HCT116 (cell line): Measurements from ENCODE around the gene TEDC2.

Experiments
- POLR2AphosphoS5 ChIP-seq: IDR thresholded peaks from 2 replicates; pipeline ENCODE4 v1.6.1; 2011; ENCODE audit warnings: mild to moderate bottlenecking, low read depth, low read length, moderate library complexity
- YY1 ChIP-seq: IDR thresholded peaks from 2 replicates; pipeline ENCODE4 v1.6.1; 2011; ENCODE audit warnings: low read length, low read depth, moderate library complexity, mild to moderate bottlenecking; ENCODE audit not compliant: insufficient replicate concordance; ENCODE audit errors: extremely low read depth
- TF ChIP-seq, protein P1 (sequence below): IDR thresholded peaks from 2 replicates; pipeline ENCODE4 v1.6.1; 2012; ENCODE audit warnings: low read depth
- TF ChIP-seq, protein P2 (sequence below), 3 experiments: fragments of 200-600 bp in 1 of 3; sonication (generic) in 1 of 3; IDR thresholded peaks in 2 of 3; conservative IDR thresholded peaks in 1 of 3; 2 replicates each; pipeline ENCODE4 v1.5.1; 2012 to 2017; ENCODE audit warnings: low read depth in 2 of 3, low read length in 2 of 3, antibody characterized with exemption in 1 of 3, borderline replicate concordance in 1 of 3, control low read depth in 1 of 3, mild to moderate bottlenecking in 1 of 3, mixed read lengths in 1 of 3, mixed run types in 1 of 3, moderate library complexity in 1 of 3; ENCODE audit not compliant: insufficient read depth in 1 of 3

DNA sequence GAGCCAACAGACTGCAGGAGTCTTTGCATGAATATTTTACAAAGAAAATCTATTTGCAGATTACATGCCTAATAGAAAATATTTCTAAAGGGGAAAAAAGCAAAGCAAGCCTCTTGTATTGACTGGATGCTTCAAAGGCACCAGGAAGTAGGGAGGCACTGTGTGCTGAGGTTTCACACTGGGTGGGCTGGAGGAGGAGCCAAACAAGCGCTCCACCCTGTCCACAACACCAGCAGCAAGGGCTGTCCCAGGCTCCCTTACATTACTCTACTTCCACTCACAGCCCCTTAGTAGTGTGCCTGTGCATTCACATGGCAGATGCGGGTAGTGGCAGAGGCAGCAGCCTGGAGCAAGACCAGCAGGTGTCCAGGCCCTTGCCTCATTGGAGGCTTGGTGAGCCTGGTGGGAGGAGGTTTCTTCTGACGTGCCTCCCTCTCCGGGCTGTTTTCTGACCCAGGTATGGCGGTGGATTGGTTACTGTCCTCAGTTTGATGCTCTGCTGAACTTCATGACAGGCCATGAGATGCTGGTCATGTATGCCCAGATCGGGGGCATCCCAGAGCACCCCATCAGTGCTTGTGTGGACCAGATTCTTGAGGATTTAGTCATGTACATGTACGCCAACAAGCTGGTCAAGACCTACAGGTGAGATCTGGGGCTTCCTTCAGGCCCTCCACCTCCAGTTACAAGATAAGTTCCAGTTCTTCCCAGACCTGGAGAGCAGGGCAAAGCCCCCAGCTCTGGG lies 37.6 kb upstream of the TEDC2 start:
- TF ChIP-seq YY1 (no peak), POLR2AphosphoS5 (no peak)
- TF ChIP-seq, protein P1, sequence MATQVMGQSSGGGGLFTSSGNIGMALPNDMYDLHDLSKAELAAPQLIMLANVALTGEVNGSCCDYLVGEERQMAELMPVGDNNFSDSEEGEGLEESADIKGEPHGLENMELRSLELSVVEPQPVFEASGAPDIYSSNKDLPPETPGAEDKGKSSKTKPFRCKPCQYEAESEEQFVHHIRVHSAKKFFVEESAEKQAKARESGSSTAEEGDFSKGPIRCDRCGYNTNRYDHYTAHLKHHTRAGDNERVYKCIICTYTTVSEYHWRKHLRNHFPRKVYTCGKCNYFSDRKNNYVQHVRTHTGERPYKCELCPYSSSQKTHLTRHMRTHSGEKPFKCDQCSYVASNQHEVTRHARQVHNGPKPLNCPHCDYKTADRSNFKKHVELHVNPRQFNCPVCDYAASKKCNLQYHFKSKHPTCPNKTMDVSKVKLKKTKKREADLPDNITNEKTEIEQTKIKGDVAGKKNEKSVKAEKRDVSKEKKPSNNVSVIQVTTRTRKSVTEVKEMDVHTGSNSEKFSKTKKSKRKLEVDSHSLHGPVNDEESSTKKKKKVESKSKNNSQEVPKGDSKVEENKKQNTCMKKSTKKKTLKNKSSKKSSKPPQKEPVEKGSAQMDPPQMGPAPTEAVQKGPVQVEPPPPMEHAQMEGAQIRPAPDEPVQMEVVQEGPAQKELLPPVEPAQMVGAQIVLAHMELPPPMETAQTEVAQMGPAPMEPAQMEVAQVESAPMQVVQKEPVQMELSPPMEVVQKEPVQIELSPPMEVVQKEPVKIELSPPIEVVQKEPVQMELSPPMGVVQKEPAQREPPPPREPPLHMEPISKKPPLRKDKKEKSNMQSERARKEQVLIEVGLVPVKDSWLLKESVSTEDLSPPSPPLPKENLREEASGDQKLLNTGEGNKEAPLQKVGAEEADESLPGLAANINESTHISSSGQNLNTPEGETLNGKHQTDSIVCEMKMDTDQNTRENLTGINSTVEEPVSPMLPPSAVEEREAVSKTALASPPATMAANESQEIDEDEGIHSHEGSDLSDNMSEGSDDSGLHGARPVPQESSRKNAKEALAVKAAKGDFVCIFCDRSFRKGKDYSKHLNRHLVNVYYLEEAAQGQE: no peak
- TF ChIP-seq, protein P2, sequence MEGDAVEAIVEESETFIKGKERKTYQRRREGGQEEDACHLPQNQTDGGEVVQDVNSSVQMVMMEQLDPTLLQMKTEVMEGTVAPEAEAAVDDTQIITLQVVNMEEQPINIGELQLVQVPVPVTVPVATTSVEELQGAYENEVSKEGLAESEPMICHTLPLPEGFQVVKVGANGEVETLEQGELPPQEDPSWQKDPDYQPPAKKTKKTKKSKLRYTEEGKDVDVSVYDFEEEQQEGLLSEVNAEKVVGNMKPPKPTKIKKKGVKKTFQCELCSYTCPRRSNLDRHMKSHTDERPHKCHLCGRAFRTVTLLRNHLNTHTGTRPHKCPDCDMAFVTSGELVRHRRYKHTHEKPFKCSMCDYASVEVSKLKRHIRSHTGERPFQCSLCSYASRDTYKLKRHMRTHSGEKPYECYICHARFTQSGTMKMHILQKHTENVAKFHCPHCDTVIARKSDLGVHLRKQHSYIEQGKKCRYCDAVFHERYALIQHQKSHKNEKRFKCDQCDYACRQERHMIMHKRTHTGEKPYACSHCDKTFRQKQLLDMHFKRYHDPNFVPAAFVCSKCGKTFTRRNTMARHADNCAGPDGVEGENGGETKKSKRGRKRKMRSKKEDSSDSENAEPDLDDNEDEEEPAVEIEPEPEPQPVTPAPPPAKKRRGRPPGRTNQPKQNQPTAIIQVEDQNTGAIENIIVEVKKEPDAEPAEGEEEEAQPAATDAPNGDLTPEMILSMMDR (IDR thresholded peaks at IDR 0.05 in 2 of 3, conservative IDR thresholded peaks at IDR 0.05 in 1 of 3; ENCODE audit: borderline replicate concordance in 1 of 3, insufficient read depth in 1 of 3, low read depth in 2 of 3, low read length in 2 of 3): no peak
